NCI-H2196 treated with DMSO at 0.1 percent for 48 hours (cell line): ENCODE measurements around the gene GRM7.

Experiments
- DNase-seq: peaks from one replicate; lab custom pipeline; 2025; ENCODE audit not compliant: unreplicated experiment; lab: John Stamatoyannopoulos, UW

Gene GRM7

DNA sequence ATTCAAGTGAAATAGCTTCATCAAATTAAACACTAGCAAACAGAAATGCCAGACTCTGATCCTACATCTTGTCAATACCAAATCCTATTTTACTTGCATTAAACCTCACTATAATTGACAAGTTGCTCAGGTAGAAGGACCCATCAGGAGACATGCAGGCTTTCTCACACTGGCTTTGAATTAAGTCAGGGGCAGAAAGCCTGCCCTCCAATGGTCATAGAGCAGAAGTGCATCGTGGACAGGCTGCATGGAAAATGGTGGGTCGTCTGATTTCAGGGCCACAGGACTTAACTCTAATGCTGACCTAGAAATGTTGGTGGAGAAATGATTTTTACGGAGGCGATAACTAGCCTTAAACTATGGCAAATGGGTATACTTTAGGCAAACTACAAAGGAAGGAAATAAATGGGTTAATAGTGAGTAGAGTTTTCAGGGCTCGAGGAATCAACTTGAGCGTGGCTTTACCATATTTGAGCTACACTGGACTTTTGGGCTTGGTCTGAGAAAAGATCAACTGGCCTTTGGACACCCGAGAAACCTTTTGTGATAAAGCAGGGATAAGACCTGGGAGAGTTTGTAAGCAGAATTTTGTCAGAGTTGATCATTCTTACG is 283.9 kb downstream of the GRM7 start:
- no peak for DNase-seq

DNA sequence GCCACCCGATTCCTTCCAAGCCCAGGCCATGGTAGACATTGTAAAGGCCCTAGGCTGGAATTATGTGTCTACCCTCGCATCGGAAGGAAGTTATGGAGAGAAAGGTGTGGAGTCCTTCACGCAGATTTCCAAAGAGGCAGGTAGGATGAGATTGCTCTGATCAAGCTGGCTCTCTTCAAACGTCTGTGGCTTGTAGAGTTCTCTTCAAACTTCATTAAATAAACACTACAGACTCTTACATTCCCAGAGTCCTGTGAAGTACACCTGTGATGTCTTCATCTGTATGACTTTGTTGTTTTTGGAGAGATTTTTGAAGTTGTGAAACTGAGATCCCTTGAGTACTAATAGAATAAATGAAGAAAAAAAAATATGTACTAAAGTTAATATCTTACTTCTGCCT is 285.6 kb downstream of the GRM7 start:
- no peak for DNase-seq

DNA sequence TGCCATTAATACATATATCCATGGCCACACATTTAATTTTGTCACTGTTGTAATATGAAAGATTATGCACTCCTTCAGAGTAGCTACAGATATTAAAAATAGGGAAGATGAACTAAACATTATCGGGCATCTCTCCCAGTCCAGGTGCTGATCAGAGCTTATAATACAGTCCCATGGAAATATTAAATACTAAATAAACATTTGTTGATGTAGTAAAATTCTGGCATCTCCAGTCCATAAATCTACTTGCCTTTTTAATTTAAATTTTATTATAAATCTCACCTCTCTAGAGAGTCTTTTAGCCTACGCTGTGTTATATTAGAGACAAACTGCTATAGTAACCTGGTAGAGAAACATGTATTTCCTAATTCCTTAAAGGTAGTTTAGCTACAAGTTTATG is 297.6 kb downstream of the GRM7 start:
- DNase-seq, result no peak

DNA sequence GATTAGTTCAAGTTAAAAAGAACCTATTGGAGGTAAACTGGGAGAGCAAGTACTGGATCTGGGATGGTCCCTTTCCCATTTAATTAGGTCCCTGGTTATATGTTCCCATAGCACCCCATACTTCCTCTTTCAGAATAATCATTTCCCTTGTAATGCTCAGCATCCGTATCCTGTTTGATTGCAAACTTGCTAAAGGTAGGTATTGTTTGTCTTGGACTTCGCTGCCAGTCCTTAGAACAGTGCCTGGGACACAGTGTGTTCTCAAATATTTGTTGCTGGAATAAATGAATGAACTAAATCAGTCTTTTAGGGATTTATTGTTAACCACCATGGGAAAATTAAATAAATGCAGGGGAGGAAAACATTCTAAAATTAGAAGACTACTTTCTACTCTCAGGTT is 299.8 kb downstream of the GRM7 start:
- DNase-seq, result no peak

DNA sequence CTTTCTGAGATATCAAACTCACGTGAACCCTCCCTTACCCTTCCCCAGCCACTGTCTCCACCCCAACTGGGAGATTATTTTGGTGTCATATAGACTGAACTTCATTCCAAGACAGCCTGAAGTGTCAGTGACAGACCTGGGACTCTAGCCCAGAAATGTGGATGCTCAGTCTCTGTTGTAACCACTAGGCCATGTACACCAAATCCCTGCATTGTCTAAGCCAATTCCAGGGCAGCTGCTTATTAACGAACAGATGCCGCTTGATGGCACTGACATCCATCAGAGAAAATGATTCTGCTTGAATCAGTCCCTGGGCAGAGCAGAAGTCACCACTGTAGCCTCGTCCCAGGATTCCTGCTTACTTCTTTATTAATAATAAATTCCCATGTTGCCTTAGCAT is 305.5 kb downstream of the GRM7 start:
- no peak for DNase-seq

DNA sequence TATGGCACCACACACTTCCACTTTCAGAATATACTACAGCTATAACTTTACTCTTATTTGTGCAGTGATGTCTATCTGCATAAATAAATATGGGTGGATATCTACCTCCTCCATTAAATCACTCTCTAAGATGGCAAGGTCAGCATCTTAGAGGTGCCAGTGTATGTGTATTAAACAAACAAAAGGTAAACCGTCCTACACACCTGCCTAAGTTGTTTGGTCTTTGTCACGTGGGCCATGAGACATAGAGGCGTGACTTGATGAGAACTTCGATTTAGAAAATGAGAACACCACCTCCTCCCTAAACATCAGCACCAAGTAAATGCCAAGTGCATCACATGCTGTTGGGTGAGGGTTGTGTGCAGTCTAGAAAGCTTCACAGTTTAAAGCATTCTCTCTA is 310.6 kb downstream of the GRM7 start:
- DNase-seq, result no peak

DNA sequence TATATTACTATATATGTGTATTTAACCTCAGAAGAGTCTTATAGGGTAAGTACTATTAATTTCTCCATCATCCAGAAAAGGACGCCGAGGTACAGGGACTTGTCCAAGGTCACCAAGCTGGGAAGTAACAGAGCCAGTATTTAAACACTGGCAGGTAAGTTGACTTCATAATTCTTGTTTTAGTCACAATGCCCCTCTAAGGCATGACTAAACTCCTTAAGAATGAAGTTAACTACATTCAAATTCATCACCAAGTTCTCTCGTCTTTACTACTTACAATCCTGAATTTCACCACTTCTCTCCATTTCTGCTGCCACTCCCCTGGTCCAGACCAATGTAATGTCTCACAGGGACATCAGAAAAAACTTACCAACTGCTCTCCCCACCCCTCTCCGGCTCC is 312.1 kb downstream of the GRM7 start:
- DNase-seq, result no peak

DNA sequence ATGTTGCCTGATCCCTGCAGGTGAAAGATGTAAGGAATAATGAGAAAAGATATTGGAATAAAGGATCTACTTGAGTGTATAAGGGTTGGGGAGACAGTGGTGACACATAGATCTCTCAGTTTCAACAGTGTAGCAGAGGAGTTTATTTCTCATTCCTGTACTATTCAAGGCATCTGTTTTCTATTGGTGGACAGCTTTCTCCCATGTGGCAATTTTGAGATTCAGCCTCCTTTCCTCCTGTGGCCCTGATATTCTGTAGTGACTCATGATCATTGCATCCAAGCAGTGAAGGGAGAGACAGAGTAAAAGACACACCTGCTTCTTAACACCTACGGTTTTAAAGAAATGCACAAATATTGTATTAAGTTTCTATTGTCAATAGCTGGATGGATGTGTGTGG is 327.6 kb downstream of the GRM7 start:
- DNase-seq, result no peak

DNA sequence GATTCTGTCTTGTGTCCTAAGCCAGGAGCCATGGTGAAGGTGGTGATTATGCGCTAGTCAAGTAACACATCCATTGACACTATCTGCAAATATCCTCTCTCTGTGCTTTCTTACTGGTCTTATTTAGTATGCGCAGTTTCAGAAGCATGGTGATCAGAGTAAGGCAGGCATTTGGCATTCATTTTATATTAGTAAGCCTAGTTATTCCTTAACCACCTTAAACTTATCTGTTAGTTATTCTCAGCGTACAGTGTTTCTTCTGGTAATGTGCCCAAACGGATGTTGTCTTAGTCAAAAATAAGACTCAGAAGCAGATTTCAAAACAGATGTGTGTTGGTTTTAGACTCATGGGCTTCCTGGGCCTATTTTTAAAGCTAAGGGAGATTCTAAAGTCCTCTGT is 329.2 kb downstream of the GRM7 start:
- DNase-seq, result no peak

DNA sequence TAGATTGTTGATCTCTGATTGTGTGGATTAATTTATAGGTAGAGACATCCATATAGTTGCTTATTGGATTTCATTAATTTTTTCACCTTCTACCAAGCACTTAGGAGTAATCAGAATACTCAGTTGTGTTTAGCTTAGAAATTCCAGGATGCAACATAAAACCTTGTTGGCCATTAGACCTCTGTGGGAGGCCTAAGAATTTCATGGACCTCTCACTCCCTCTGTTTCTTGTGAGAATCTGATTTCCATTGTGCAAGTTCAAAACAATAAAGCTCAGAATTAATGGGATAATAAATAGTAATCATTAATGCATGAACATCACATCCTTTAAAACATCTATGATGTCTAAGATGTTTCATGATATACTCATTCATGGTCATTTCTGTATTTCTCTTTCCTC is 332.4 kb downstream of the GRM7 start:
- DNase-seq, result no peak

DNA sequence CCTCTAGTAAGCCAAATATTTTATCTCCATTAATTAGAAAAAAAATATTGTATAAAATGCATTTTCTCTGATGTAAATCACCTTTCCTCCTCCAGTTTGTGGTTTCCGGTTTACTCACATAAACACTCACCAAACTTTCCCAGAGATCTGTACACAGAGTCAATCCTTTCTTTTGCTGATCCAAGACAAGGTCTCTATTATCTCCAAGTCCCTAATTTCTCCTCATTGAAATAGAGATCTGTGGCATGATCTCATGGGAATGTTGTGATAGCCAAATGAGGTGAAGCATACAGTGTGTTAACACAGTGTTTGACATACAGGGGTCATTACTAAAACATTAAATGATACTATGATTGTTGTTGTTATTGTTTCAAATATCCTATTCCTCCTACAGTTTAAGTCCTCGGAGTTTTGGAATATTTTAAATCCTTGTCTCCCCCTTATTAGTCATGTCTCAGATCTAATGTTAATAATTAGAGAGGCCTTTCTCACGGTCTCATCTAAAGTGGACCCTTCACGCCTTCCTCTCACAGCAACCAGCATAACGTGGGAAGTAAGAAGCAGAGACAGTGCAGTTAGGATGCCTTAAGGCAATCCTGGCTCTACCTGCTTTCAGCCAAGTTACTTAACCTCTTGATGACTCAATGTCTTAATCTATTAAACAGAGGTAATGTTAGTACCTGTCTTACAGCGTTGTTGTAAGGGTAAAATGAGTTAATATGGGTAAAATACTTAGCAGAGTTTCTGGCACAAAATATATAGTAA is 333.3 kb downstream of the GRM7 start:
- DNase-seq, result no peak

DNA sequence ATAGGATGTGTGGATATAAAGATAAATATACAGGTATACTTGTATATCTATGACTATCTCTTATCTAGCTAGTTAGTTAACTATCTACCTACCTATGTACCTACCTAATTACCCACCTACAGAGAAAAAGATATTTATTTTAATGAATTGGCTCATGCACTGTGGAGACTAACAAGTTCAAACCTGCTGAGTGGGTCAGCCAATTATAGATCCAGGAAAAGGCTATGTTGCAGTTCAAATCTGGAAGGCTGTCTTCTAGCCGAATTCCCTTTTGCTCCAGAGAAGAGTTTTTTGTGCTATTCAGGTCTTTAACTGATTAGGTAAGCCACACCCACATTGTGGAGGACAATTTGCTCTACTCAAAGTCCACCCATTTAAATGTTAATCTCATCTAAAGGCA is 335.0 kb downstream of the GRM7 start:
- no peak for DNase-seq

DNA sequence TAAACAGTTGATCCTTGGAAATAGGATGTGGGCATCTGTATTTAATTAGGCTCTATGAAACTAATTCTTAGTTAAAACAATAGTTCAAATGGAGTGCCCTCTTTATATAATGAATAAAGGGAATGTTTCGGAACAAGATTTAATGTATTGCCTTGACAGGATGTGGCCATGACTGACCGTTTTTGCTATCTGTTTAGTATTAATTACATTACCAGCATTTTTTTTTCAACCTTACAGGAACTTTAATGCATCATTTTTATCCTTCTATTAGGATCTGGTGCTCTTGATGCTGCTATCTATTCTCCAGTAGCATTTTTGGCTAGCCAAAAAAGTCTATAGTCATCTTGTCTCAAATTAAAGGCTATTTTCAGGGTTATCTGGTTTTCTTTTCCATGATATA is 340.9 kb downstream of the GRM7 start:
- no peak for DNase-seq

DNA sequence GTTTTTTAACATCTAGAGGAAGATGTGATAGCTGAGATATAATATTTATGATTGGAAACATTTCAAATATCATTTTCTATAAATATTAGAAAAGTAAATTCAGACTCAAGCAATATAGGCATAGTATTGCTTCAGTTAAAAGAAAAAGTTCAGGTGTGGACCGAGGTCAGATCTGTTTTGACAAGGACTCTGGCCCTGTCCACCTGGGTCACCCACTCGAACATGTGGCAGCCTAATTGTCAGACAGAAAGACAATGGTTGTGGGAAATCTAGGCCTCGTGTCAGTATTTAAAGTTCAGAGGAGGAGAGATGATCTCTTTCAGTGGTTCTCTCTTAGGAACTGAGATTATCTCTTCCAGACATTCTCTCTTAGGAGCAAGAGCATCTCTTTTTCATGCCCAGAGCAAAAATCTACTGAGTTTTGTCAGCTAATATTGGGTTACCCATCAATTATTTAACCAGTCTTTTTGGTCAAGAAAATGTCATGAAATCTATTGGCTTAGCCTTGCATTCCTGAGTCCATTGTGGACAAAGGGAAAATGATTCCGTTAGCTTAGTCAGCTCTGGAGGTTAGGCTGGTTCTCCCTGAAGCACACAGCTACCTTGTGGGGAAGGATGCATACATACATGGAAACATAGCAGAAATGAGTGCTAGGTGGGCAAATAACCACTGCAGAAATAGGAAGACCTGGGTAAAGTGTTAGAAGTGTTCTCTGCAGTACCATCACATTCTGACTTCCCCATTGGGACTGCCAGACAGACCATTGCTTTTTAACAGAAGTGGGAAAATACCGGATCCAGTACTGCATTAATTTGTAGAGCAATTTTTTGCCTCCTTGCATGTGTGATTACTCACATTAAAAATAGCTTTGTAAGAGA is 343.3 kb downstream of the GRM7 start:
- DNase-seq, result no peak

DNA sequence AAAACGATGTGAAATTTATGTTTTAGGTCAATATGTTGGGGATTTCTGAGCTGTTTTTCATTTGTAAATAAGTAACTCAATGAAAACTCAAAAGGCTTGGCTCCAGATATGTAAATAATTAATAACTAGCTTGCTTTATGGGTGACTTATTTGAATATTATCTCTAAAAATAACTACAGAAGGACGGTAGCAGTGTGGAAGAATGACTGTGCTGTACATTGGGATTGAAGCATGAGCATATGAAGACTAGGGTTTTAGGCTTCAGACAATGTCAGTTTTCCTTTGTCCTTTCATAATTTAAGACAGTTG is 343.9 kb downstream of the GRM7 start:
- no peak for DNase-seq

DNA sequence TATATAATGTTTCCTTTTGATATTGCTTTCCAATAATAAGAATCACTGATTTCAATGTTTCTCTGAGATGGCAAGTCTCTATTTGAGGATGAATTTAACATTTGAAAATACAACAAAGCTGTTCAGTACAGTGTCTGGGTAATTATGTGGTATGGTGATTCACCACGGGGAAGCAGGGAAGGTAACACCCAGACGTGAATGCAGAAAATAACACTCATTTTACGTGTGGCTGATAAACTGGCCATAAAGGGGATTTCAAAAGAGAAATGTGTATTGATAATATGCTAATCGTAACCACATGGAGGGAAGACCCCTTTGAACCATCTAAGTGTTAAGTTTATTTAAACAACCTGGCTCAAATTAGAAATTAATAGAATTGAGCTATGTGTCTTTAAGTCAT is 344.6 kb downstream of the GRM7 start:
- DNase-seq, result no peak

DNA sequence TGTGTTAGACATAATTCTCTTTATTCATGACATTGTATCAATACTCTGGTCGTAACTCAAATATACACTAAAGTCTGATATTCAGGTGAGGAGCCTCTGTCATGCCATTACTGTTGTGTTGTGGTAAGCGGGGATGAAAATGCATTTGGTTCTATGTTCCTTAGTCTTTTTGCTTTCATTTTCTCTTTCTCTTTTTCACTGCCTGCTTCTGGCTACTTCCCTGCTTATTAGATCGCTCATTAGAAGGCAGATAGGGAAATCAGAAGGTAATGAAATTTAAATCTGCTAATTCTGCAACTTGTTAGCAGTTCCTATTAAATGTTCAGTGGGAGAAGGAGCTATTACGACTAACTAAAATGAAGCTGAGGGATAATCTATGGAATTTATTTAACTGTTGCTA is 345.0 kb downstream of the GRM7 start:
- no peak for DNase-seq

DNA sequence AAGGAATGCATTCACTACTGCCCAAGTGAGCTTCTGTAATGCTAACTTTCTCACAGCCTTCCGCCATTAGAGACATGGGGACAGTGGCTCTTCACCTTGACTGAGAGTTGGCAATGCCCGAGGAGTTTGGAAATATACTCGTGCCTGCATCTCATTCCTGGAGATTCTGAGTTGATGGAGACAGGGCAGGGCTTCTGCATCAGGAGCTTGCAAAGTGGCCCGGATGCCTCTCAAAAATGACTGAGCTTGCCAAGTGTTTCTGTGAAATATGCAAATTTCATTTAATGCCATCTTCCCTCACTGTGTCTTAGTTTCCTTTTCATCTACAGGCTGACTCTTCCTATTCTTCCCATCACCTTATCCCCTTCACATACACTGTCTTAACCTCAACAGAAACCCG is 346.2 kb downstream of the GRM7 start:
- DNase-seq, result no peak

DNA sequence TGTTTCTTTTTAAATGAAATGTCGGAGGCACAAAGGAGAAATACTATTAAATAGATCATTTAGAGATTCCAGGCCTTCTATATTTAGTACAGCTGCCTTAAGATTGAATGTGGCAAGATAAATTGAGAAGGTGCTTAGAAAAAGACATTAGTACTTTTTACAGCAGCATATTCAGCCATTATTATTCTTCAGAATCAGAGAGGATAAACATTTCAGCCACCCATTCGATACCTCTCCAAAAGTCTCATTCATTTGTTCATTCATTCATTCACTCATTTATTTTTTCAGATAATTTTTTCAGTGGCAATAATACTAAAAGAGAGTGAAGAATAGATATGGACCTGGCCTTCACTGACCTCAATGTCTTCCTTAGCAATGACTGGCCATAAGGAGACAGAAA is 347.0 kb downstream of the GRM7 start:
- DNase-seq, result no peak

DNA sequence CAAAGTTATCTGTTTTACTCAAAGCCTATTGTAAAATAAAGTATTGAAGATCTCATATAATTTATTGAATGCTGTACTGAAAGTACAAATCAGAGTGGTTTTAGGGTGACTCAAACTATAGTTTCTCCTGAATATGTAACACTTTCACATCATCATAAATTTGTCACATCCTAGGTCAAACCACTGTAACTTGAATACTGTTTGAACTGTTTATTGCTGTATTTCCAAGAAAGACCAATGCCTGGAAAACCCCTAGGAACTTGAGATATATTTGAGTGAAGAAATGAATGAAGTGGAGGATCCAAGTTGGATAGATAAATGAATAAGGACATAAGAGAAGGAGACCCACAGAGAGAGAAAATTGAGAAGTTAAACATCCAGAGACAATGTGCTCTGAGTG is 348.2 kb downstream of the GRM7 start:
- DNase-seq, result no peak

DNA sequence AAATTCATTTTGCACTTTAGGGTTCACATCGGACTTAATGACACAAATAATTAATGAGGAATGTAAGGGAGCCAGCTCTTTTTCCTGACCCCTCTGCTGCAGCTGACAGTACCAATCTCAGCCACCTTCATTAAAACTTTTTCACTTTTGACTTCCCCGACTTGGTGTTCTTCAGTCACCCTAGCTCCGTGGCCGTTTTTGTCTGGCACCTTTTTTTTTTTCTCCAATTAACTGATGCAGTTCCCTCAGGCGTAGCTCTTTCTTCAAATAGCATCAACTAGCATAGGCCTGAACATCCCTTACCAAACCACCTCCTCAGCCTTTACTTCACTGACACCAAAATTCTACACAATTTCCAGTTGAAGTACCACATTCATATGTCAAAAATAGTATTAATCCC is 350.8 kb downstream of the GRM7 start:
- DNase-seq, result no peak

DNA sequence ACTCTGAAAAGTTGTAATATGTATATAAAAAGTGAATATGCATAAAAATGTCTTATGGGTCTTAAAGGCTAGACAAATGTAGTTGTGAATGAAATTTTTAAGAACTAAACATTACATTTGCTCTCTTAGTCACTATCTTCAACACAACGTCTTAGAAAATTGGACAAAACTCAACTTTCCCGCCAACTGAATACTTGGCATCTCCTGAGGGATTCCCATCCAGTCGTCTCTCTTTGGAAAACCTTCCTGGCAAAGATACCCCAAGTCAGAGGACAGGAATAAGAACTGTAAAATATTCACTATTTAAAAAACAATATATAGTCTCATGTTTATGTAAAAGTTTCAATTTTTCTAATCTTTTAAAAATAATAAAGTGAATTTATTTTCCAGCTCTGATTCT is 354.8 kb downstream of the GRM7 start:
- no peak for DNase-seq
